ENCODE results near the gene RBMS1.

The RBMS1 gene

DNA sequence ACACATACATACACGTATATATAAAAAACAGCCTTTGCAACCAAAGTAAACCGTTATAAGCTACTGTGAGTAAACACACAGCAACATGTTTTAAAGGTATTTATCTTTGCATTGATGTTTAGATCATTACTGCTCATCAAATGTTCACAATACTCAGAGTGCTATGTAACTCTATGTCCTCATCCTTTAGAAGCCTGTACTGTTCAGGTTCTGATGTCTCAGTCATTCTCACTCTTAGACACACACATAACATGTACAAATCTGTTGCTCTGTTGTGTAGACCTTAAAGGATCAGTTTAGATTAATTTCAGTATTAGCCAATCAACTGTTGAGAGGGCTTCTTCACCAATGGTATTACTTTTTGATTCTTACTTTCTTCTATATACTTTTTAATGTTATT lies 153.9 kb downstream of the RBMS1 start:
- Histone ChIP-seq H4K20me1 (ENCODE audit: insufficient read depth) (no peaks in the 10 kb centered on the region), H3K4me3 (IDR thresholded peaks at IDR 0.05; ENCODE audit: insufficient read depth, low read depth, low read length) (no peak overlapping the region), H3K27ac (no peak overlapping the region), H3K9ac (no peak overlapping the region), H2AFZ (ENCODE audit: low read depth) (no peak overlapping the region), H3K4me2 (no peak overlapping the region), H3K4me1 (ENCODE audit: low read depth, poor library complexity, severe bottlenecking) (peaks cover 40% of the 10 kb centered on the region), H3K79me2 (ENCODE audit: insufficient read depth, low read depth) (no peaks in the 10 kb centered on the region), H3K36me3 (ENCODE audit: insufficient read depth) (no peaks in the 10 kb centered on the region), H3K27me3 (ENCODE audit: insufficient read depth, low read depth) (no peaks in the 10 kb centered on the region)
- TF ChIP-seq, protein P1, sequence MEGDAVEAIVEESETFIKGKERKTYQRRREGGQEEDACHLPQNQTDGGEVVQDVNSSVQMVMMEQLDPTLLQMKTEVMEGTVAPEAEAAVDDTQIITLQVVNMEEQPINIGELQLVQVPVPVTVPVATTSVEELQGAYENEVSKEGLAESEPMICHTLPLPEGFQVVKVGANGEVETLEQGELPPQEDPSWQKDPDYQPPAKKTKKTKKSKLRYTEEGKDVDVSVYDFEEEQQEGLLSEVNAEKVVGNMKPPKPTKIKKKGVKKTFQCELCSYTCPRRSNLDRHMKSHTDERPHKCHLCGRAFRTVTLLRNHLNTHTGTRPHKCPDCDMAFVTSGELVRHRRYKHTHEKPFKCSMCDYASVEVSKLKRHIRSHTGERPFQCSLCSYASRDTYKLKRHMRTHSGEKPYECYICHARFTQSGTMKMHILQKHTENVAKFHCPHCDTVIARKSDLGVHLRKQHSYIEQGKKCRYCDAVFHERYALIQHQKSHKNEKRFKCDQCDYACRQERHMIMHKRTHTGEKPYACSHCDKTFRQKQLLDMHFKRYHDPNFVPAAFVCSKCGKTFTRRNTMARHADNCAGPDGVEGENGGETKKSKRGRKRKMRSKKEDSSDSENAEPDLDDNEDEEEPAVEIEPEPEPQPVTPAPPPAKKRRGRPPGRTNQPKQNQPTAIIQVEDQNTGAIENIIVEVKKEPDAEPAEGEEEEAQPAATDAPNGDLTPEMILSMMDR (conservative IDR thresholded peaks at IDR 0.05; ENCODE audit: low read depth, low read length), result no peak

DNA sequence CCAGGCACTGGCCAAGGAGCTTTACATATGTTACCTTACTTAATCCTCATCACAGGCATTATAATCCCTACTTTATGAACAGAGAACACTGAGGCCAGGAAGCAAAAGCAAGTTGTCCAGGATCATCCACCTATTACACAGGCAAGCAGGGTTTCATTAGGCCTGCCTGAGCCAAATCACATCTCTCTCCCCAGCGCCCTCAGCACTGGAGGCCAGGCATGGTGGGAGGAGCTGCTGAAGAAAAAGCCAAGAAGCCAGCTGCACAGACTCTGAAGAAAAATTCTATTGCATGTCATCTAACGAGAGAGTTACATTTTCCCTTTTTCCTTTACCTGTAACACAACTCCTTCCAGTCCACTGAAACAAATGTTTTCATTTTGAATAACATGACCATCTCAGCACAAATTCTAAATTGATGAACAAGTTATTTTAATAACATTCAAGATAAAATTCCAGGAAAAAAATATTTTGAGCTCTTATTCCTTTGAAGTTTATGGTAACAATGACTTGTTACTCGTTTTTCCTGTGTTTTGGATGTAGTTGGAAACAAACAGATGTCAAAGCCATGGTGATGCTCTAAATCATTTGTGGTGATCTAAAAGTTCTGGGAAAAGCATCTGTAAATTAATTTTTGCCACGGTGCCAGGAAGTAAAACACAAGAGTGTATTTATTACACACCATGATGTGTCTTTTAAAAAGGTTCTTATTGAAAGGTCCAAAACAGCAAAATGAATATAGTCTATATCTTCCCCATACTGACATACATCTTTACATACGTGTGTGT lies 154.5 kb downstream of the RBMS1 start:
- H4K20me1 ChIP-seq (ENCODE audit: insufficient read depth), result no peaks in the 10 kb centered on the region
- no peaks in the 10 kb centered on the region for H3K27me3 ChIP-seq (ENCODE audit: insufficient read depth, low read depth)
- no peak overlapping the region for H3K27ac ChIP-seq
- no peaks in the 10 kb centered on the region for H3K36me3 ChIP-seq (ENCODE audit: insufficient read depth)
- H3K4me2 ChIP-seq, result no peak overlapping the region
- H3K79me2 ChIP-seq (ENCODE audit: insufficient read depth, low read depth), result no peaks in the 10 kb centered on the region
- no peak overlapping the region for H2AFZ ChIP-seq (ENCODE audit: low read depth)
- no peak overlapping the region for H3K4me3 ChIP-seq (IDR thresholded peaks at IDR 0.05; ENCODE audit: insufficient read depth, low read depth, low read length)
- TF ChIP-seq, protein P1 (conservative IDR thresholded peaks at IDR 0.05; ENCODE audit: low read depth, low read length), result no peak
- peaks cover 34% of the 10 kb centered on the region for H3K4me1 ChIP-seq (ENCODE audit: low read depth, poor library complexity, severe bottlenecking)
- no peak overlapping the region for H3K9ac ChIP-seq

GRCh38 chr2:160337728-160338127 lies 155.9 kb downstream of the RBMS1 start:
- no peak overlapping the region for H2AFZ ChIP-seq (ENCODE audit: low read depth)
- peaks cover 20% of the 10 kb centered on the region for H3K4me1 ChIP-seq (ENCODE audit: low read depth, poor library complexity, severe bottlenecking)
- no peak overlapping the region for H3K9ac ChIP-seq
- H3K4me3 ChIP-seq (IDR thresholded peaks at IDR 0.05; ENCODE audit: insufficient read depth, low read depth, low read length), result no peak overlapping the region
- H4K20me1 ChIP-seq (ENCODE audit: insufficient read depth), result no peaks in the 10 kb centered on the region
- no peaks in the 10 kb centered on the region for H3K27me3 ChIP-seq (ENCODE audit: insufficient read depth, low read depth)
- H3K27ac ChIP-seq, result no peak overlapping the region
- no peaks in the 10 kb centered on the region for H3K36me3 ChIP-seq (ENCODE audit: insufficient read depth)
- TF ChIP-seq, protein P1 (conservative IDR thresholded peaks at IDR 0.05; ENCODE audit: low read depth, low read length), result no peak
- no peak overlapping the region for H3K4me2 ChIP-seq
- H3K79me2 ChIP-seq (ENCODE audit: insufficient read depth, low read depth), result no peaks in the 10 kb centered on the region

DNA sequence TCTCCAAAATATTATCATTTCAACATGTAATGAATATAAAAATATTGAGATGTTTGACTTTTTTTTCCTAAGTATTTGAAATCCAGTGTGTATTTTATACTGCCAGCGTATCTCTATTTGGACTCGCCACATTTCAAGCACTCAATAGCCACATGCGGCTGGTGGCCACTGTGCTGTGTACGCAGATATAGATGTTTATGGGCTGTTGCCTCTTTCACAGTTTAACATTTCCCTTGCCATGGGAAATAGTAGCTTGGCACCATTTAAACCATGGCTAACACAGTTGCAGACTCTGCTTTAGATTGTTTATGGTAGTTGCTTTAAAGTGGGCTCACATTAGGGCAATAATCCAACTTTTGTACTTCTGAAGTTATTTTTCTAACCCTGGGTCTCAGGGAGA lies 157.0 kb downstream of the RBMS1 start:
- Histone ChIP-seq H3K4me3 (IDR thresholded peaks at IDR 0.05; ENCODE audit: insufficient read depth, low read depth, low read length) (no peak overlapping the region), H3K9ac (no peak overlapping the region), H2AFZ (ENCODE audit: low read depth) (no peak overlapping the region), H4K20me1 (ENCODE audit: insufficient read depth) (no peaks in the 10 kb centered on the region), H3K79me2 (ENCODE audit: insufficient read depth, low read depth) (no peaks in the 10 kb centered on the region), H3K36me3 (ENCODE audit: insufficient read depth) (no peaks in the 10 kb centered on the region), H3K4me2 (no peak overlapping the region), H3K4me1 (ENCODE audit: low read depth, poor library complexity, severe bottlenecking) (peaks cover 21% of the 10 kb centered on the region), H3K27ac (no peak overlapping the region), H3K27me3 (ENCODE audit: insufficient read depth, low read depth) (no peaks in the 10 kb centered on the region)
- TF ChIP-seq, protein P1 (conservative IDR thresholded peaks at IDR 0.05; ENCODE audit: low read depth, low read length), result no peak
